ENCODE results near the gene CAMLG. TPM values are rescaled to one million over a fixed set of nuclear protein-coding genes. Genes with fewer than 3 reads are reported as not detected.
"Not testable (repeated sequence)": the region's sequence is repeated elsewhere in the genome, so short reads cannot be mapped to it uniquely, and the experiment has no call there.

The CAMLG gene
- 85.9 TPM for total RNA-seq

DNA sequence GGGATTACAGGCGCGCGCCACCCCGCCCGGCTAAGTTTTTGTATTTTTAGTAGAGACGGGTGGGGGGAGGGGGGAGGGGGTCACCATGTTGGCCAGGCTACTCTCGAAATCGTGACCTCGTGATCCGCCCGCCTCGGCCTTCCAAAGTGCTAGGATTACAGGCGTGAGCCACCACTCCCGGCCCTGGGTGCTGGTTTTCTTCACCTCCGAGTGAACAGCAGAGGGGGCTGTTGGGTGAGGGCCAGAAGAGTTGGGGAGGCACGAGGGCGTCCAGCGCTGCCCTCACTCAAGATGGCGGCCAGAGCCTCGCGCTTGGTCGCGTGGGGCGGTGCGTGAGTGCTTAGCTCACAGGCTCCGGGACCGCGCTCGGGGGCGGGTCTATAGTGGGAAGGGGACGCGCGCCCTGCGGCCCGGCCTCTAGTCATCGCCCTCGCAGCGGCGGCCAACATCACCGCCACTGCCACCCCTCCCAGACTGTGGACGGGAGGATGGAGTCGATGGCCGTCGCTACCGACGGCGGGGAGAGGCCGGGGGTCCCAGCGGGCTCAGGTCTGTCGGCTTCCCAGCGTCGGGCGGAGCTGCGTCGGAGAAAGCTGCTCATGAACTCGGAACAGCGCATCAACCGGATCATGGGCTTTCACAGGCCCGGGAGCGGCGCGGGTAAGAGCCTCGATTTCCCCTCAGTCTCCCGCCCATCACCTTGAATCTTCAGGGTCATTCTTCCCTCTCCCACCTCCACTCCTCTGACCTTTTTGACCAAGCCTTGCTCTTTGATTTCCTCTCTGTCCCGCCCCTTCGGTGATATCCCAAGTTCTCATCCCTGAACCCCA, at the start of gene CAMLG:
Gene CAMLG, plus strand, starts transcription at position 416 of the 830 bp plus-strand sequence. Its CDS starts 73 bp downstream, at position 489.
- peak; percentile 96 for DNase-seq

DNA sequence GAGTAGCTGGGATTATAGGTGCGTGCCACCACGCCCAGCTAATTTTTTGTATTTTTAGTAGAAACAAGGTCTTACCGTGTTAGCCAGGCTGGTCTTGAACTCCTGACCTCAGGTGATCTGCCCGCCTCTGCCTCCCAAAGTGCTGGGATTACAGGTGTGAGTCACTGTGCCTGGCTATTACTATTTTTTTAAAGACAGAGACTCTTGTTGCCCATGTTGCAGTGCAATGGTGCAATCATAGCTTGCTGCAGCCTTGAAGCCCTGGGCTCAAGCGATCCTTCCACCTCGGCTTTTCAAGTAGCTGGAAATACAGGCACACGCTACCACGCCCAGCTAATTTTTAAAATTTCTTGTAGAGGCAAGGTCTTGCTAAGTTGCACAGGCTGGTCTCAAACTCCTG, 48.2 kb upstream of the CAMLG start:
- not testable (repeated sequence) for DNase-seq

DNA sequence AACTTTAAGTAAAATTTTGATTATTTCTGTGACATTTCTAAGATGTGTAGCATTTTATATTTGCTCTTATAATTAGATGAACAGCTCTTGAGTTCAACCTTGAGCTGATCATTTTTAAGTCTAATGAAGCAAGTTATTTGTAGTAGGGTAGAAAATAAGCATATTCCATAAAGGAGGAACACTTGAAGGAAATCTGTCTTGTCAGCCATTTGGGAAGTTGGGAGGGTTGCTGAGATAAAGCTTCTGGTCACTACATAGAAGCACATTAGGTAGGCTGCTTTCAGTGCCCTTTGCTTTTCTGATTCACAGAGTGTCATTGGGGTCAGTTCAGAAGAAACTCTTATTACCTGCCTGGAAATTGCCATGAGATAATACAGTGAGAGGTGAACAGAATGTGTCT, 45.6 kb upstream of the CAMLG start:
- DNase-seq, result no peak

DNA sequence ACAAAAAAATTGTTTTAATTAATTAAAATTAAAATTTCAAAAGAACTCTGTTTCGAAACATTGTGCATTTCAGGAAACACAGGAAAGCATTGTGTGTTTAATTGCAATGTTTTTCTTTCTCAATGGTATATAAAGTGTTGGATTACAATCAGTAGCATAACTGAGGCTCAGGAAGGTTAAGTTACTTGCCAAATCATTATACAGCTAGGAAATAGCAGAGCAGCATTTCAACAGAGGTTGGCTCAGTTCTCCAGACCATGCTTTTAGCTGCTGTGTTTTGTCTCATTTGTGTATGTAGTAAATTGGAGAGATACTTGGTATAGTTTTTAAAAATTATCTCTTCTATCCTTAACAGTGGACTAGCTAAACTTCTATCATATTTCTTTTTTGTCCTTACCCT, 30.0 kb upstream of the CAMLG start:
- no peak for DNase-seq

DNA sequence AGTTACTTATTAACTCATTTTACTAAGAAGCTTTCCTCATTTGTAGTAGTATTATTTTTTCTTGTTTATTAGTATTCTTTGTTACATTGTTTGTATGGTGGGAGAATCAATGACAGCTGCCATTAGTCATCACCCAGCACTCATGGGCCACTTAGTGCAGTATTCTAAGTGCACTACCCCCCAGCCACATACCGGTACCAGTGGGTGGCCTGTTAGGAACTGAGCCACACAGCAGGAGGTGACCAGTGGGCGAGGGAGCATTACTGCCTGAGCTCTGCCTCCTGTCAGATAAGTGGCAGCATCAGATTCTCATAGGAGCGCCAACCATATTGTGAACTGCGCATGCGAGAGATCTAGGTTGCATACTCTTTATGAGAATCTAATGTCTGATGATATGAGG, 24.2 kb upstream of the CAMLG start:
- no peak for DNase-seq

DNA sequence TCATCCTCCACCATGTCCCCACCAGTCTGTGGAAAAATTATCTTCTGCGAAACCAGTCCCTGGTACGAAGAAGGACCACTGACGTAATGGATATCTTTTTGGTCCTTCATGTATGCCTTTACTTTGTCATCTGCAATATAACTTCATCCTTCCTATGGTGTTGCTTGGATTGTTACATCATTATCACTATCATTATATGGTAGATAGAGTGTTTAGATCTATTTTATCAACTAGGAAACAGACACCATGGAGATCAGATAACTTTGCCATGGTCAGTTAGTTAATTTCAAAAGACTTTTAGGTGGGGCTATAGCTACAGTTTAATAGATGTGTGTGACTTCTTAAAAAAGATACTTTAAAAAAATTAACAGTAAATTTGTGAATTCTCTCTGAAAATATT, 23.8 kb upstream of the CAMLG start:
- DNase-seq, result no peak

DNA sequence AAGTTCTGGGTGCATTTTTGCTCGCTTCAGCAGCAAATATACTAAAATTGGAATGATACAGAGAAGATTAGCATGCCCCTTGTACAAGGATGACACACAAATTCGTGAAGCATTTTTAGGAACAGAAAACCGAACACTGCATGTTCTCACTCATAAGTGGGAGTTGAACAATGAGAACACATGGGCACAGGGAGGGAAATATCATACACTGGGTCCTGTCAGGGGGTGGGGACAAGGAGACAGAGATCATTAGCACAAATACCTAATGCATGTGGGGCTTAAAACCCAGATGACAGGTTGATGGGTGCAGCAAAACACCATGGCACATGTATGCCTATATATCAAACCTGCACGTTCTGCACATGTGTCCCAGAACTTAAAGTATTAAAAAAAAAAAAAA, 22.9 kb upstream of the CAMLG start:
- DNase-seq, result not testable (repeated sequence)

DNA sequence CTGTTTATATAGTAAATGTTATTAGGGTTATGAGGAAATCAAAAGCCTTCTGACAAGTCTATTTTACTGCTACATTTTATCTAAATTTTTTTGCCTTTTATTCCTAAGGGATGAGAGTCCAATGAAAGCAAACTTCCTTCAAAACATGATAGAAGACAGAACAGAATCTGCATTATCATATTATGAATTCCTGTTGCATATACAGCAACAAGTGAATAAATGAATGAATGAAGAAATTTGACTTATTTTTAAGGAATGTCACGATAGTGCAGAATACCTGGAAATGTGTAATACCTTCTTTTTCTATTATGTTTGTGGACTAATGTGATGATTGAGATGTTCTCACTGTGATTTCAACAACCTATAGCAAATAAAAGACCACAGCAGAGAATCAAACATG, 13.5 kb upstream of the CAMLG start:
- DNase-seq, result no peak

DNA sequence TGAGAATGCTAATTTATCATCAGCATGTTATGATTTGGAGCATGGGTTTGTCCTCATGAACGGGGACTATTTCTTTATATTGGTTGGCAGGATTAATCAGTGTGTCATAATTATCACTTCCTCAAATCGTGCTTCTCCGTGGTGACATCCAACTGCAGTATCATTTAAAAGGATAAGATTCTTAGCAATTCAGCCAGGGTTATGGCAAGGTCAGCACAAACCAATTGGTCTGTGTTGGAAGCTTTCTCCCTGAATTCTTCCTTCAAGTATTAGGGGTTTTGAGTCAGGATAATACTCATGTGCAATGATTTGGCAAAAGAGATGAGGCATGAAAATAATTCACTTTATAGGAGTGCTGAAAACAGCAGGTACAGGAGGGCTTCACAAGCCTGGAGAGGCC, 5.5 kb upstream of the CAMLG start:
- no peak for DNase-seq

DNA sequence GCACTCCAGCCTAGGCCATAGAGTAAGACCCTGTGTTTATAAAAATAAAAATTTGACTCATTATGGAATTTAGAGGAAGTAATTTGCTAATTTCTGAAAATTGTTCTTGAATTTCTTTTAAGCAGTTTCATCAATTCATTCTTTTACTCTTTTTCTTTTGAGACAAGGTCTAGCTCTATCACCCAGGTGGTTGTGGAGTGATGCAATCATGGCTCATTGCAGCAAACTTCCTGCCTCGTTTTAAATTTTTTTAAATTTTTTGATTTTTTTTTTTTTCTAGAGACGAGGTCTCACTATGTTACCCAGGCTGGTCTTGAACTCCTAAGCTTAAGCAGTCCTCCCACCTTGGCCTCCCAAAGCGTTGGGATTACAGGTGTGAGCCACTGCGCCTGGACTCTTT, 3.1 kb upstream of the CAMLG start:
- DNase-seq, result no peak

DNA sequence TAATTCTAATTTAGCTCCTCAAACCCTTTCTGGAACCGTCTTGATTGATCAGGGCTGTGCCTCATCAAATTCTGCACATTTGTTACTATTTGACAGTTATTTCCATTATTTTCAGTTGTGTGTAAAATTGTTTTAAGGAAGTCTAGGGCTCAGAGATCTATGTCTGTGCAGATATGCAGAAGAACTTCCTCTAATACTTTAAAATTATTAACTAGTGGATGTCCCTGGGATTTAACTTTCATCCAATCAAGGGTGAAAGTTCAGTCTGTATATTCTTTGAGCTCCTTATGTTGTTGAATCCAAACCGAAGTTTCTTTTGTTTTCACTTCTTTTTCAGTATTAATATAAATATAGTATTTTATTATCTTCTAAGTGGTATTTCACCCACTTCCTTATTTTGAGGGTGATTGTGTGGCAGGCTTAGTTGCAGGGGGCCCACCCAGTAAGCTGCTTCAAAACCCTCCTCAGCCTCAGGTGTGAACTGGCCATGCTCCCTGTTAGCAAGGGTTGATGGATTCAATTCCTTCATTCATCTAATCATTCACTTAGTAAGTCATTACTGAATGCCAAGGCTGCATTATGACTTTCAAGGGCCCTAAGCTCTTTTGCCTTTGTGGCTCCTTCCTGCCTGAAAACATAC, 2.1 kb upstream of the CAMLG start:
- DNase-seq, result no peak

DNA sequence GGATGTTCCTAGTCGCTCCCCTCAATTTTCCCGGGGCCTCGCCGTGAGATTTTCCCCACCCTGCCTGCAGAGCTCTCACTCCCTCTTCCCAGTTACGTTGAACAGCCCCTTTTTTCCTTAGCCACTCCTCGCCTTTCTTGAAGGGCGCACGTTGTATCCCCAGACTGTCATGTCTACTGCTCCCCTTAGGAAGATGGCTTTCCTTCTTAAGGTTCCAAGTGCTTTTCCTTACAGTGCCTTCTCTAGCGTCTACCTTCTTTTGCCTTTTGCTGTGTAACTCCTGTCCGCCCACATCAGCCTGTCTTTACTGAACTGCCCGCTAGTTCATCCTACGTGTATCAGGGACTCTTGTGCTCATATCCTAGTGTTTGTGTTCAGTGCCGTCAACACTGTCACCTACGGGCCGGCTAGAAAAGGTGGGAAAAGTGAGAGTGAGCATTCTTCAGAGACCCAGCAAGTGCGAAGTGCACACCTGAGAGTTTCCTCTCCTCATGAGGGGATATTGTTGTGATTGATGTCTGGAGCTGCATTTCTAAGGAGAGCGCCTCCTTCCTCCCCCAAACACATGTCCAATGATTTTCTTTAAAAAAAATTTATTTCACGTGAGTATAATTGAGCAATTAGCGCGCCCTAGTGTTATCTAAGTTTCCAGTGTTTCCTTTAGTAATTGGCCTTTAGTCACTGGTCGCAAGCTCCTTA, 764 bp downstream of the CAMLG start:
- DNase-seq, result no peak

DNA sequence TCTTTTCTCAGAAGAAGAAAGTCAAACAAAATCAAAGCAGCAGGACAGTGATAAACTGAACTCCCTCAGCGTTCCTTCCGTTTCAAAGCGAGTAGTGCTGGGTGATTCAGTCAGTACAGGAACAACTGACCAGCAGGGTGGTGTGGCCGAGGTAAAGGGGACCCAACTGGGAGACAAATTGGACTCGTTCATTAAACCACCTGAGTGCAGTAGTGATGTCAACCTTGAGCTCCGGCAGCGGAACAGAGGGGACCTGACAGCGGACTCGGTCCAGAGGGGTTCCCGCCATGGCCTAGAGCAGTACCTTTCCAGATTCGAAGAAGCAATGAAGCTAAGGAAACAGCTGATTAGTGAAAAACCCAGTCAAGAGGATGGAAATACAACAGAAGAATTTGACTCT, 2.7 kb downstream of the CAMLG start:
- no peak for DNase-seq

DNA sequence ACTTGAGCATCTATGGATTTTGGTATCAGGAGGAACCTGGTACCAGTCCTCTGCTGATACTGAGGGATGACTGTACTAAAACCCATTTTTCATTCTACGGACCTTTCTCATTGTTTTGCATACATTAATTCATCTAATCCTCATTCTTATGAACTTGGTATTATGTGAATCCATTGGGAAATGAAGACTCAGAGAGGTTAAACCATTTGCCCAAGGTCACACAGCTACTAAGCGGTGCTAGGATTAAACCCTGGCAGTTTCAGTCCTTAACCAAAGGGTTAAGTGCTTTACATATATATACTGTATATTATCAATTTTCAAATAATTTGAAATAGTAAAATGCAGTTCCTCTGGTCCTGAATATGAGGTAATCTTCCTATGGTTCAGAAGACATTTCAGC, 3.8 kb downstream of the CAMLG start:
- no peak for DNase-seq

DNA sequence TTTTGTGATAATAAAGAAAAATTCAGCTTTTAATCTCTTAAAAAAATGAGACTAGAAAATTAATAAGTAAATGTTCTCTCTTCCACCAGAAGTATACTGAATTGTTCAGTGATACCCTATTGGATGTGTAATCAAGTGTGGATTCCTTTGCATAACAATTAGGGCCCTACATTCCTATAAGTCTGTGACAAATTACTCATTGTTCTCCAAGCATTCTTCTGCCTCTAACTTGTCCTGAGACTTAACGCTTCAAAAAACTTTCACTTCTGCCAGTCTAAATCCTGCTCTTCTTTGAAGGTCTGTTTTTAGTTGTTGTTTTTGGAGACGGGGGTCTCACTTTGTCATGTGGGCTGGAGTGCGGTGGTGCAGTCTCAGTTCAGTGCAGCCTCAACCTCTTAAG, 11.1 kb downstream of the CAMLG start:
- DNase-seq, result no peak

DNA sequence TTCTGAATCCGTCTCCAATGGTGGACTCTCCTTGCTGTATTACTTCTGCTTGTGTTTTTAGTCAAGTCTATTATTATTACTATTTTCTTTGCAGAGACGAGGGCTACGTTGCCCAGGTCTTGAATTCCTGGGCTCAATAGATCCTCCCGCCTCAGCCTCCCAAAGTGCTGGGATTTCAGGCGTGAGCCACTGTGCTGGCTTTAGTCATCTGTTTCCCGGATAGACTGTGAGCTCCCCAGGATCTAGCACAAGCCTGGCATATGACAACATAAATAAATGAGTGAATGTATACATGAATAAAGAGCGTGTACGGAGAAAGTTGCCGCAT, 19.8 kb downstream of the CAMLG start:
- no peak for DNase-seq

DNA sequence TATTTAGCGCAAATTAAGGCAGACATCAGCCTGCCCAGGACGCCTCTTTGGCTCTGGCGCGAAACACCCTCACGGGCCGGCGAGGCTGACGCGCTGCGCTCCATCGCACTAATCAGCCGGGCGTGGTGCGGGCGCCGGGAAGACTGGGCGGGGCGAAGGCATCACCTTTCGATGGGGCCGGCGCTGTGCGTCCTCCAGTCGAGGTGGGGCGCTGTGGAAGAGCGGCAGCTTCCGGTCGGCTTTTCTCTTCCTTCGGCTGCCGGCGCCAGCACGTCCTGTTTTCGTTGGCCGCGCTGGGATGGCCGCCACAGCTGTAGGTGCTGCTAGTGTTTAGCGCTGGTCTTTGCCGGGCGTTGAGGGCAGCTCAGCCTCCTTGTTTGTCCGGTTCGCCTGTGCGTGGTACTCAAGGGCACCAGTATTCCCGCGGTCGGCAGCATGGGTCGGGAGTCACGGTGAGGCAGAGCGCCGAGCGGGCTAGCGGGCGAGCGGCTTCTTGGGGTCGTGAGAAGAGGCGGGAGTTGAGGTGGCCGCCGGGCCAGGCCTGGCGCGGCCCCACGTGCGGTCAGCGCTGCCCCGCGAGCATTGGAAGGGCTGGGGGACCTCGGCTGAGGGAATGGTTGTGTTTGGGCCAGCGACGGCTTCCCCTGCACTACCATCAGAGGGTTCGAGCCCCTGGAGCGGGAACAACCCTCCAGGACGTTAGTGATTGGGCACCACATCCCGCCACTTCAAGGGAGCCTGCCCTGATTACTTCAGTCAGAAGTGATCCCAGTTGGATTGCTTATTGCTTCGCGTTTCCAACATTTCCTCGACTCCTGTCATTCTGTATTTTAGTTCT, 20.4 kb downstream of the CAMLG start, which contains the start of gene DDX46:
Gene DDX46, plus strand, starts transcription at position 276 of the 838 bp plus-strand sequence. Its CDS starts 160 bp downstream, at position 436.
- peak; percentile 88 for DNase-seq

DNA sequence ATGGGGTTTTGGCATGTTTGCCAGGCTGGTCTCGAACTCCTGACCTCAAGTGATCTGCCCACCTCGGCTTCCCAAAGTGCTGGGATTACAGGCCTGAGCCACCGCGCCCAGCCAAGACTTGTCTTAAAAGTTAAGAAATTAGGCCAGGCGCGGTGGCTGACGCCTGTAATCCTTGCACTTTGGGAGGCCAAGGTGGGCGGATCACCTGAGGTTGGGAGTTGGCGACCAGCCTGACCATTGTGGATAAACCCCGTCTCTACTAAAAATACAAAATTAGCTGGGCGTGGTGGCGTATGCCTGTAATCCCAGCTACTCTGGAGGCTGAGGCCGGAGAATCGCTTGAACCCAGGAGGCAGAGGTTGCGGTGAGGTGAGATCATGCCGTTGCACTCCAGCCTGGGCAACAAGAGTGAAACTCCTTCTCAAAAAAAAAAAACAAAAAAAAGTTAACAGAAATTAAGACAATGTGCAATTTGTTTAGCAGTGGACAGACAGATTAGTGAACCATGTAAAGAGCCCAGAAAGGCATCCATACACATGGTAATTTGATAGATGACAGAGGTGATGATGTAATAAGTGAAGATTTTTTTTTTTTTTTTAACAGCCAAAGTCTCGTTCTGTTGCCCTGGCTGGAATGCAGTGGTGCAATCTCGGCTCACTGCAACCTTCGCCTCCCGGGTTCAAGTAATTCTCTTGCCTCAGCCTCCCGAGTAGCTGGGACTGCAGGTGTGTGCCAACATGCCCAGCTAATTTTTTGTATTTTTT, 29.4 kb downstream of the CAMLG start:
- not testable (repeated sequence) for DNase-seq

DNA sequence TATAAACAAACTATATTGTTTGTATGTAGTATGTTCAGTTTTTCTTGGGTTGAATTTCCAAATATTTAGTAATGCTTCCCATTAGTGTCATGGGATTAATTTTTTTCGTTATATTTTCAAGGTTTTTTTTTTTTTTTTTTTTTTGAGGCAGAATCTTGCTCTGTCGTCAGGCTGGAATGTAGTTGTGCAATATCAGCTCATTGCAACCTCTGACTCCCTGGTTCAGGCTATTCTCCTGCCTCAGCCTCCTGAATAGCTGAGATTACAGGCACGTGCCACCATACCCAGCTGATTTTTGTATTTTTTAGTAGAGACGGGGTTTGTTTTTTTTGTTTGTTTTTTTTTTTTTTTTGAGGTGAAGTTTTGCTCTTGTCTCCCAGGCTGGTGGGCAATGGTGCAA, 30.9 kb downstream of the CAMLG start:
- DNase-seq, result no peak

DNA sequence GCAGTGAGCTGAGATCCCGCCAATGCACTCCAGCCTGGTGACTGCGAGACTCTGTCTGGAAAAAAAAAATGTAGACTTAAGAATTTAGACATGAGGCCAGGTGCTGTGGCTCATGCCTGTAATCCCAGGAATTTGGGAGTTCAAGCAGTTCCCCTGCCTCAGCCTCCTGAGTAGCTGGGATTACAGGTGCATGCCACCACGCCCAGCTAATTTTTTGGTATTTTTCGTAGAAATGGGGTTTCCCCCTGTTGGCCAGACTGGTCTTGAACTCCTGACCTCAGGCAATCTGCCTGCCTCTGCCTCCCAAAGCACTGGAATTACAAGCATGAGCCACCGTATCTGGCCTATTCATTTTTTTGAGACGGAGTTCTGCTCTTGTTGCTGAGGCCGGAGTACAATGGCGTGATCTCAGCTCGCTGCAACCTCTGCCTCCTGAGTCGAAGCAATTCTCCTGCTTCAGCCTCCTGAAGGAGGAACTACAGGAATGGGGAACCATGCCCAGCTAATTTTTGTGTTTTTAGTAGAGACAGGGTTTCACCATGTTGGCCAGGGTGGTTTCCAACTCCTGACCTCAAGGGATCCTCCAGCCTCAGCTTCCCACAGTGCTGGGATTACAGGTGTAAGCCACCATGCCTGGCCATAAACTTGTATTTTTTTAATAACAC, 34.2 kb downstream of the CAMLG start:
- no peak for DNase-seq

DNA sequence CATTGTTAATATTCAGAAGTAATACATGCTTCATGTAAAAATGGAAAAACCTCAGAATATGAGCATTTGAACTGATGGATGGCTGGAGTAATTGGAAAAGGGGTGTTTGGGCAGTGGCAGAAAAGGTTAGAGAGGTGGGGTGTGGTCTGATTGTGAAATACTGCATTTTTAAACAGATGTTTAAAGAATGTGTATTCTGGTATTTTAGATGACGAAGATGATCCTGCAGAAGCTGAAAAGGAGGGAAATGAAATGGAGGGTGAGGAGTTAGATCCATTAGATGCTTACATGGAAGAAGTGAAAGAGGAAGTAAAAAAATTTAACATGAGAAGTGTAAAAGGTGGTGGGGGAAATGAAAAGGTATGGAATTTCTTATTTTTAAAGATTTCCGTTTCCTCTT, 39.0 kb downstream of the CAMLG start:
- no peak for DNase-seq
